GM18907 (cell line): ENCODE measurements around the gene CDH5.

Source experiments
- ATAC-seq: cut with Tn5 transposase; IDR thresholded peaks from one replicate; pipeline ENCODE4 v1.9.1; 2021; ENCODE audit warnings: mild to moderate bottlenecking, moderate library complexity; ENCODE audit not compliant: unreplicated experiment

Gene CDH5

GRCh38 chr16:66373667-66374066, 7.2 kb downstream of the CDH5 start:
- no peak for ATAC-seq

GRCh38 chr16:66374176-66374575, 7.7 kb downstream of the CDH5 start:
- no peak for ATAC-seq

GRCh38 chr16:66375451-66375850, 9.0 kb downstream of the CDH5 start:
- no peak for ATAC-seq

GRCh38 chr16:66376114-66376513, 9.6 kb downstream of the CDH5 start:
- no peak for ATAC-seq

GRCh38 chr16:66376577-66377305, 10.2 kb downstream of the CDH5 start:
- ATAC-seq = no peak

GRCh38 chr16:66377324-66377723, 10.8 kb downstream of the CDH5 start:
- ATAC-seq = no peak

GRCh38 chr16:66378741-66379570, 12.5 kb downstream of the CDH5 start:
- no peak for ATAC-seq

- no peak for ATAC-seq
These were observed 13.1 kb downstream of the CDH5 start for GRCh38 chr16:66379571-66379941.

GRCh38 chr16:66380421-66380820, 13.9 kb downstream of the CDH5 start:
- ATAC-seq = no peak

GRCh38 chr16:66381585-66382170, 15.2 kb downstream of the CDH5 start:
- no peak for ATAC-seq

- ATAC-seq = no peak
These were observed 15.9 kb downstream of the CDH5 start for GRCh38 chr16:66382171-66382965.

- ATAC-seq = no peak
These were observed 16.4 kb downstream of the CDH5 start for GRCh38 chr16:66382966-66383299.

- ATAC-seq = no peak
These were observed 17.1 kb downstream of the CDH5 start for GRCh38 chr16:66383551-66383950.

- ATAC-seq = no peak
These were observed 18.9 kb downstream of the CDH5 start for GRCh38 chr16:66385415-66385814.

GRCh38 chr16:66386629-66387622, 20.4 kb downstream of the CDH5 start:
- no peak for ATAC-seq

- ATAC-seq = no peak
These were observed 21.4 kb downstream of the CDH5 start for GRCh38 chr16:66387817-66388332.

GRCh38 chr16:66388350-66389139, 22.1 kb downstream of the CDH5 start:
- no peak for ATAC-seq

GRCh38 chr16:66389256-66390176, 23.0 kb downstream of the CDH5 start:
- ATAC-seq = no peak
